K562 (cell line): ENCODE measurements around the gene SENP8.
"Not testable (repeated sequence)": the region's sequence is repeated elsewhere in the genome, so short reads cannot be mapped to it uniquely, and the experiment has no call there.

Source experiments
- ARID2 ChIP-seq: fragments of 450-650 bp; IDR thresholded peaks from 2 replicates; pipeline ENCODE4 v1.6.1; 2017; ENCODE audit warnings: antibody characterized with exemption, mild to moderate bottlenecking
- CTCF ChIP-seq, 3 experiments: IDR thresholded peaks in 2 of 3; conservative IDR thresholded peaks in 1 of 3; 2 replicates each; pipeline ENCODE4 v1.5.1; 2011 to 2012; ENCODE audit warnings: low read length in 3 of 3, mild to moderate bottlenecking in 3 of 3, control low read depth in 2 of 3, improper control_type of control experiment in 1 of 3, inconsistent platforms in 1 of 3, low read depth in 1 of 3, mixed read lengths in 1 of 3, moderate library complexity in 1 of 3; ENCODE audit not compliant: insufficient read depth in 2 of 3
- FOXP1 ChIP-seq: sonication (generic); formaldehyde crosslinking; IDR thresholded peaks from 2 replicates; pipeline ENCODE4 v1.8.0; 2022; ENCODE audit warnings: mild to moderate bottlenecking, missing genetic modification reagents
- POLR2AphosphoS5 ChIP-seq: IDR thresholded peaks from 2 replicates; pipeline ENCODE4 v1.6.1; 2011; ENCODE audit warnings: mild to moderate bottlenecking, low read depth, low read length, moderate library complexity; ENCODE audit not compliant: control insufficient read depth, insufficient read depth
- SMAD3 ChIP-seq: fragments of 450-650 bp; formaldehyde crosslinking; conservative IDR thresholded peaks from 2 replicates; pipeline ENCODE4 v1.4.0; 2020; ENCODE audit warnings: mild to moderate bottlenecking
- ZC3H11A ChIP-seq: IDR thresholded peaks from 2 replicates; pipeline ENCODE4 v1.6.1; 2012; ENCODE audit warnings: low read depth, low read length, improper control_type of control experiment
- ZNF175 ChIP-seq: fragments of 200-800 bp; sonication (Bioruptor generic); IDR thresholded peaks from 2 replicates; pipeline ENCODE4 v1.6.1; 2016; ENCODE audit warnings: low read depth, mild to moderate bottlenecking, missing genetic modification characterization, missing compliant biosample characterization

- TF ChIP-seq ZNF175 (CRISPR knock-in tag); POLR2AphosphoS5; ZC3H11A; FOXP1 (CRISPR knock-in tag); SMAD3 (CRISPR knock-in tag); CTCF (IDR thresholded peaks at IDR 0.05 in 2 of 3, conservative IDR thresholded peaks at IDR 0.05 in 1 of 3; ENCODE audit: insufficient read depth in 2 of 3, low read depth in 1 of 3, low read length in 3 of 3); ARID2: not testable (repeated sequence)
Observed at GRCh38 chr15:72100551-72100950, 17.7 kb upstream of the SENP8 start.
